HCT116 (cell line): Measurements from ENCODE around the gene DGKB.

ENCODE experiments used
- CEBPB ChIP-seq: IDR thresholded peaks from 2 replicates; pipeline ENCODE4 v1.6.1; 2012; ENCODE audit warnings: low read depth
- ELF1 ChIP-seq: IDR thresholded peaks from 2 replicates; pipeline ENCODE4 v1.6.1; 2012; ENCODE audit warnings: low read depth, borderline replicate concordance
- EZH2 ChIP-seq: fragments of 200-600 bp; sonication (generic); IDR thresholded peaks from 2 replicates; pipeline ENCODE4 v1.6.1; 2017; ENCODE audit warnings: antibody characterized with exemption, mixed run types
- EZH2phosphoT487 ChIP-seq: fragments of 200-600 bp; IDR thresholded peaks from 2 replicates; pipeline ENCODE4 v1.6.1; 2018; ENCODE audit warnings: antibody characterized with exemption, borderline replicate concordance
- POLR2A ChIP-seq: IDR thresholded peaks from 2 replicates; pipeline ENCODE4 v1.7.0; 2011; ENCODE audit warnings: borderline replicate concordance; ENCODE audit not compliant: insufficient read depth, insufficient read length; ENCODE audit errors: extremely low read depth
- RAD21 ChIP-seq: IDR thresholded peaks from 2 replicates; pipeline ENCODE4 v1.6.1; 2012; ENCODE audit warnings: low read depth, mild to moderate bottlenecking
- SIN3A ChIP-seq: IDR thresholded peaks from 2 replicates; pipeline ENCODE4 v1.6.1; 2012; ENCODE audit warnings: low read depth
- SP1 ChIP-seq: IDR thresholded peaks from 2 replicates; pipeline ENCODE4 v1.6.1; 2012; ENCODE audit warnings: low read depth
- SRF ChIP-seq: IDR thresholded peaks from 2 replicates; pipeline ENCODE4 v1.6.1; 2012; ENCODE audit warnings: low read depth
- YY1 ChIP-seq: IDR thresholded peaks from 2 replicates; pipeline ENCODE4 v1.6.1; 2011; ENCODE audit warnings: low read length, low read depth, moderate library complexity, mild to moderate bottlenecking; ENCODE audit not compliant: insufficient replicate concordance; ENCODE audit errors: extremely low read depth
- ZNF274 ChIP-seq: fragments of 200-500 bp; sonication (Bioruptor generic); IDR thresholded peaks from 2 replicates; pipeline ENCODE4 v1.6.1; 2014; ENCODE audit warnings: mild to moderate bottlenecking, low read depth, low read length, inconsistent platforms
- TF ChIP-seq, protein P1 (sequence below), 3 experiments: fragments of 200-600 bp in 1 of 3; sonication (generic) in 1 of 3; IDR thresholded peaks in 2 of 3; conservative IDR thresholded peaks in 1 of 3; 2 replicates each; pipeline ENCODE4 v1.5.1; 2012 to 2017; ENCODE audit warnings: low read depth in 2 of 3, low read length in 2 of 3, antibody characterized with exemption in 1 of 3, borderline replicate concordance in 1 of 3, control low read depth in 1 of 3, mild to moderate bottlenecking in 1 of 3, mixed read lengths in 1 of 3, mixed run types in 1 of 3, moderate library complexity in 1 of 3; ENCODE audit not compliant: insufficient read depth in 1 of 3
- TF ChIP-seq, protein P2 (sequence below): IDR thresholded peaks from 2 replicates; pipeline ENCODE4 v1.6.1; 2012; ENCODE audit warnings: low read depth
- TF ChIP-seq, protein P3 (sequence below): IDR thresholded peaks from 2 replicates; pipeline ENCODE4 v1.6.1; 2012

DNA sequence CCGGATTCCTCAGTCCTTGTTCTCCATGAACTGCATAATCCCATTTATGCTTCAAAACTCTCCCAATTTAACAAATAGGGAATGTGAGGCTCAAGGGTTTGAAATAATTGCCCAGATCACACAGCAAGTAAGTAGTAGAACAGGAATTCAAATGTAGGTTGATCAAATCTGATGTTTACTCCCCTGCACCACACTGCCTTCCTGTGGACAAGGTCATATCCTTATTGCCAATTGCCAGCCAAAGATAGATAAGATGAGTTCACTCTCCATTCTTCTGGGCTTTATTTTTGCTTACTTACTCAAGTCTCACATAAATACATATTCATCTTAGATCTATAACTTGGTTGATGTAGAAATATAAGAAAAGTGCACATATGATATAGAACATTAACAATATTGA lies 477.9 kb downstream of the DGKB start:
- TF ChIP-seq ZNF274 (no peak), POLR2A (no peak), SIN3A (no peak), EZH2 (no peak), EZH2phosphoT487 (no peak), ELF1 (no peak), YY1 (no peak), RAD21 (peak; percentile 22; the same call in 1 of the 2 replicates), SRF (no peak), CEBPB (no peak), SP1 (no peak)
- TF ChIP-seq, protein P1, sequence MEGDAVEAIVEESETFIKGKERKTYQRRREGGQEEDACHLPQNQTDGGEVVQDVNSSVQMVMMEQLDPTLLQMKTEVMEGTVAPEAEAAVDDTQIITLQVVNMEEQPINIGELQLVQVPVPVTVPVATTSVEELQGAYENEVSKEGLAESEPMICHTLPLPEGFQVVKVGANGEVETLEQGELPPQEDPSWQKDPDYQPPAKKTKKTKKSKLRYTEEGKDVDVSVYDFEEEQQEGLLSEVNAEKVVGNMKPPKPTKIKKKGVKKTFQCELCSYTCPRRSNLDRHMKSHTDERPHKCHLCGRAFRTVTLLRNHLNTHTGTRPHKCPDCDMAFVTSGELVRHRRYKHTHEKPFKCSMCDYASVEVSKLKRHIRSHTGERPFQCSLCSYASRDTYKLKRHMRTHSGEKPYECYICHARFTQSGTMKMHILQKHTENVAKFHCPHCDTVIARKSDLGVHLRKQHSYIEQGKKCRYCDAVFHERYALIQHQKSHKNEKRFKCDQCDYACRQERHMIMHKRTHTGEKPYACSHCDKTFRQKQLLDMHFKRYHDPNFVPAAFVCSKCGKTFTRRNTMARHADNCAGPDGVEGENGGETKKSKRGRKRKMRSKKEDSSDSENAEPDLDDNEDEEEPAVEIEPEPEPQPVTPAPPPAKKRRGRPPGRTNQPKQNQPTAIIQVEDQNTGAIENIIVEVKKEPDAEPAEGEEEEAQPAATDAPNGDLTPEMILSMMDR (IDR thresholded peaks at IDR 0.05 in 2 of 3, conservative IDR thresholded peaks at IDR 0.05 in 1 of 3; ENCODE audit: borderline replicate concordance in 1 of 3, insufficient read depth in 1 of 3, low read depth in 2 of 3, low read length in 2 of 3), result 0 out of 6 replicates have a peak, but pooled peaks of 1 of the 3 experiments have one; percentile 11
- TF ChIP-seq, protein P2, sequence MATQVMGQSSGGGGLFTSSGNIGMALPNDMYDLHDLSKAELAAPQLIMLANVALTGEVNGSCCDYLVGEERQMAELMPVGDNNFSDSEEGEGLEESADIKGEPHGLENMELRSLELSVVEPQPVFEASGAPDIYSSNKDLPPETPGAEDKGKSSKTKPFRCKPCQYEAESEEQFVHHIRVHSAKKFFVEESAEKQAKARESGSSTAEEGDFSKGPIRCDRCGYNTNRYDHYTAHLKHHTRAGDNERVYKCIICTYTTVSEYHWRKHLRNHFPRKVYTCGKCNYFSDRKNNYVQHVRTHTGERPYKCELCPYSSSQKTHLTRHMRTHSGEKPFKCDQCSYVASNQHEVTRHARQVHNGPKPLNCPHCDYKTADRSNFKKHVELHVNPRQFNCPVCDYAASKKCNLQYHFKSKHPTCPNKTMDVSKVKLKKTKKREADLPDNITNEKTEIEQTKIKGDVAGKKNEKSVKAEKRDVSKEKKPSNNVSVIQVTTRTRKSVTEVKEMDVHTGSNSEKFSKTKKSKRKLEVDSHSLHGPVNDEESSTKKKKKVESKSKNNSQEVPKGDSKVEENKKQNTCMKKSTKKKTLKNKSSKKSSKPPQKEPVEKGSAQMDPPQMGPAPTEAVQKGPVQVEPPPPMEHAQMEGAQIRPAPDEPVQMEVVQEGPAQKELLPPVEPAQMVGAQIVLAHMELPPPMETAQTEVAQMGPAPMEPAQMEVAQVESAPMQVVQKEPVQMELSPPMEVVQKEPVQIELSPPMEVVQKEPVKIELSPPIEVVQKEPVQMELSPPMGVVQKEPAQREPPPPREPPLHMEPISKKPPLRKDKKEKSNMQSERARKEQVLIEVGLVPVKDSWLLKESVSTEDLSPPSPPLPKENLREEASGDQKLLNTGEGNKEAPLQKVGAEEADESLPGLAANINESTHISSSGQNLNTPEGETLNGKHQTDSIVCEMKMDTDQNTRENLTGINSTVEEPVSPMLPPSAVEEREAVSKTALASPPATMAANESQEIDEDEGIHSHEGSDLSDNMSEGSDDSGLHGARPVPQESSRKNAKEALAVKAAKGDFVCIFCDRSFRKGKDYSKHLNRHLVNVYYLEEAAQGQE, result no peak
- TF ChIP-seq, protein P3, sequence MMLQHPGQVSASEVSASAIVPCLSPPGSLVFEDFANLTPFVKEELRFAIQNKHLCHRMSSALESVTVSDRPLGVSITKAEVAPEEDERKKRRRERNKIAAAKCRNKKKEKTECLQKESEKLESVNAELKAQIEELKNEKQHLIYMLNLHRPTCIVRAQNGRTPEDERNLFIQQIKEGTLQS, result no peak
